Adipocyte (in vitro differentiated cells): ENCODE measurements around the gene PEX11A.

Experiments
- DNase-seq: peaks from one replicate; pipeline ENCODE4 v3.0.0-alpha.2; 2015; ENCODE audit warnings: low read depth
- H3K27me3 ChIP-seq: replicated peaks from 2 replicates; pipeline ENCODE4 v1.7.0; 2013; ENCODE audit warnings: mild to moderate bottlenecking, low read length, moderate library complexity; ENCODE audit not compliant: control insufficient read depth, insufficient read depth
- H3K36me3 ChIP-seq: 2 replicates; pipeline ENCODE4 v1.7.0; 2013; ENCODE audit warnings: low read length, mild to moderate bottlenecking, moderate library complexity; ENCODE audit not compliant: control insufficient read depth, insufficient read depth, severe bottlenecking
- H3K4me1 ChIP-seq: 2 replicates; pipeline ENCODE4 v1.7.0; 2013; ENCODE audit warnings: mild to moderate bottlenecking, low read length, moderate library complexity; ENCODE audit not compliant: control insufficient read depth, insufficient read depth
- H3K4me3 ChIP-seq: 2 replicates; pipeline ENCODE4 v1.7.0; 2013; ENCODE audit warnings: mild to moderate bottlenecking, low read length, moderate library complexity
- H3K9ac ChIP-seq: 2 replicates; pipeline ENCODE4 v1.7.0; 2013; ENCODE audit warnings: mild to moderate bottlenecking, low read length, moderate library complexity
- H3K9me3 ChIP-seq: 2 replicates; pipeline ENCODE4 v1.7.0; 2013; ENCODE audit warnings: mild to moderate bottlenecking, low read length, moderate library complexity; ENCODE audit not compliant: control insufficient read depth

Gene PEX11A

DNA sequence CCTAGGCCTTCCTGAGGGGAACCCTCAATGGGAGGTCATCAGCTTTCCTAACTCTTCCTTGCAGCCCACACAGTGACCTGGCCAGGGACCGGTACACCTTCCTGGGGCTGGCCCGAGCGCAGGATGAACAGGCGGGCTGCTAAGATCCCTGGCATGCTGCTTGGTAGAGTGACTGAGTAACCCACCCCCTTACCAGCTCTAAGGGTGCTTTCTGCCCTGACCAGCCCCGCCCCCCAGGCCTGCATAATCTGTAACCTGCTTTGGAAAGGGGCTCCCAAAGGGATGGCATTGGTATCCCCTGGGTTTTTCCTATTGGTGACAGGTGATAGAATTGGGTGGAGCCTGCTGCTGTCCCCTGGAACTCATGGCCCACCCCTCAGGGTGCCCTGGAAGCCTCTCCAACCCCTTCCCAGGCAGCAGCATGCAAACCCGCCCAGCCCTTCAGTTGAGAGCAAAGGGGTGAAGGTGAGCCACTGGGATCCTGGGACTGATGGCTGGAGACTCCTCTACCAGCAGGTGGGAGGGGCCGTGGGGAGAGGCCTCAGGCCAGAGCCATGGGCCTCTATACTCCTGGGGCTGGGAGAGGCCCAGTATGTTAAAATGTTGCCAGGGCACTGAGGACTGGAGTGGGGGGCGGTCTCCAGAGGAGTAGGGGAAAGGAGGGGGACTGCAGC lies 24.2 kb downstream of the PEX11A start:
- Histone ChIP-seq H3K9ac (peak overlapping the region; percentile 82), H3K4me1 (peaks cover 53% of the 10 kb centered on the region), H3K36me3 (peaks cover 60% of the 10 kb centered on the region), H3K4me3 (peak overlapping the region; percentile 59), H3K27me3 (no peaks in the 10 kb centered on the region), H3K9me3 (no peaks in the 10 kb centered on the region)
- no peak for DNase-seq

DNA sequence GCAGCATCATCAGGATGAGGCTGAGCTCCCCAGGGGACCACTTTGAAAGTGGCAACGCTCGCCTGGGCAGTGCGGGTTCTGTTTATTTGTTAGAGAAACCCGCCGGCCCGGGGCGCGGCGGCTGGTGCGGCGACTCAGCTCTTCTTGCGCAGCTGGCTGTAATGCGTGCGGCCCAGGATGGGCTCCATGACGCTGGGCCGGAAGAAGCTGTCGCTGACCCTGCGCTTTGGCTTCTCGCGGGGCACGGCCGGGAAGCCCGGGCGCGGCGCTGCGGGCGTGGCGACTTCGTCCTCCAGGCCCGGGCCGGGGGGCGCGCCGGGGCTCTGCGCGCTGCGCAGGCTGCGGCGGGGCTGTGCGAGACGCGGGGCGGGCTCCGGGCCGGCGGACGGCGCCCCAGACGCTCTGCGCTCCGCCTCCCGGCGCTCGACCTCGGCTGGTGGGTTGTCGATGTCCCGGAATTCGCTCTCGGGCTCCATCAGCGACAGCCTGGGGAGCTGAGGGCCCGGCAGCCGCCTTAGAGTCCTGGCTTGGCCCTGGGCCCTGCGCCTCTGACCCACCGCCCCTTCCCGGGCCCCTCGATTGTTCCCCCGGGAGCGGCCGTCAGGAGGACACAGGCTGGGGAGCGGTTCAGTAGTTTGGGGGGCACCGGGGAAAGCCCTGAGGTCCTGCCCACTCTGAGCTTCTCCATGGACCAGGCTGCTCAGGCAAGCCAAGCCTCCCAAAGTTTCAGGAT lies 24.9 kb downstream of the PEX11A start:
- peak overlapping the region; percentile 59 for H3K4me3 ChIP-seq
- H3K9ac ChIP-seq: peak overlapping the region; percentile 82
- H3K36me3 ChIP-seq: peaks cover 53% of the 10 kb centered on the region
- H3K9me3 ChIP-seq: no peaks in the 10 kb centered on the region
- H3K4me1 ChIP-seq: peaks cover 52% of the 10 kb centered on the region
- H3K27me3 ChIP-seq: no peaks in the 10 kb centered on the region
- peak; percentile 76 for DNase-seq

DNA sequence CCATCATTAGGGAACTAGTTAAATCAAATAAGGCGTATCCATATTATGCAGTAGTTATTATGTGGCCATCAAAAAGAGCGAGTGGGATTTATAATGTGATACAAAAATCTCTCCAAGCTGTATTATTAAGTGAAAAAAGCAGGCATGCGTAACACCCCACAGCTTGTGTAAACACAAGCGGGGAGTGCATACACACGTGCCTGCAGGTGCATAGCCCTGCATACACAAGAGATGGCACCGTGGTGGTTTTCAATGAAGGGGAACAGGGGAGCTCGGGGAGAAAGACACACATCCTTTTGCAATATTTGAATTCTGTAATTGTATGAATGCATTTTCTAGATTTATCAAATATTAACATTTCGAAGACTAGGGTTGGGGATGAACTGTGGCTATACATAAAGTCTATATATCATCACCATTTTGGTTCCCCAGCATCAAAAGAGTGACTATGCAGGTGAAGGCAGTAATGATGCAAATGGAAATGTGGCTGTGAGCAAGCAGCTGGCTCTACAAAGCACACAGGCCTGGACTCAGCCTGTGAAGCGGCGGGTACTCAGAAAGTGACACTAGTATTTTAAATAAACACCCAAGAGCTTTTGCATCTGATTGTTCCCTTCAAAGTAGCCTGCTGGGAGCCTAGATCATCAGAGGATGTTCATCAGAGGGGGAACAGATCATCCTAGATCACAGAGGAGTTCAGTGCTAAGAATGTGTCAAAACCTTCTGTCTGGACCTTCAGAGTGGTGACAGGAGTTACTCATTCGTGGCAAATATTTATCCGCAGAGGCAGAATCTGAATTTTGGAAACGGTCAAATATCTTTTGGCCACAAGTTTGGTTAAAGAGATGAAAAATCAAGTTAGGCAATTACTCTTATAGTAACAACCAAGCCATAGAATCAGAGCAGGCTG lies 25.9 kb downstream of the PEX11A start:
- Histone ChIP-seq H3K4me1 (peaks cover 48% of the 10 kb centered on the region), H3K9me3 (no peaks in the 10 kb centered on the region), H3K27me3 (no peaks in the 10 kb centered on the region), H3K4me3 (peak overlapping the region; percentile 45), H3K36me3 (peaks cover 44% of the 10 kb centered on the region), H3K9ac (peak overlapping the region; percentile 82)
- DNase-seq: no peak

DNA sequence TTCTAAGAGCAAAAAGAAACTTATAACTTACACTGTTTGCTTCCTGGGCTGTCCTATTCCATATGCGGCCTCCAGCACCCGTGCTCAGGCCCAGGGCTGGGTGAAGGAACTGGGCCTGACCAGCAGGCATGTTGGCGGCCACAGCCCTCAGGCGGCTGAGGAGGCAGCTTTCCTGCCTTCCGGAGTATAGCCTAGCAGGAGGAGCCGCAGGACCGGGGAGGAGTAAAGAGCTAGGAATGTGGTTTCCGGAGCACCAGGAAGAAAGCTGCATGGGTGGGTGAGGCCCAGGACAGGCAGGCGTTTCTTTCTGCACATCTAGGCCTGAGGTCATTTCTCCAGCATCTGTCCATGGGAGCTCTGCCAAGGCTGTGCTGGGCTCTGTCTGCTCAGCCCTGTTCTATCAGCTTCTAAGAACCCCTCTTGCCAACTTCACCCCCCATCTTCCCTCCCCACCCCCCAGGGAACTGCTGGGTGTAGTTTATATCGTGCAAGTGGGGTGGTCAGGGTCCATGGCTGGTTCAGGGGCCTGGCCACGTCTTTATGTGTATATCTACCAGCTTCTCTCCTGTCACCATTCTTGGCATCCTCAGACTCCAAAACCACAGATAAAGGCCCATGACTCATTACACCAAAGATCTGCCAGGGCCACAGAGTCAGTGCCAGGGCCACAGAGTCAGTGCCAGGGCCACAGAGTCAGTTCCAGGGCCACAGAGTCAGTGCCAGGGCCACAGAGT lies 27.5 kb downstream of the PEX11A start:
- DNase-seq: peak; percentile 83
- Histone ChIP-seq H3K27me3 (no peaks in the 10 kb centered on the region), H3K36me3 (peaks cover 28% of the 10 kb centered on the region), H3K4me3 (peak overlapping the region; percentile 69), H3K9me3 (no peaks in the 10 kb centered on the region), H3K4me1 (peaks cover 40% of the 10 kb centered on the region), H3K9ac (peak overlapping the region; percentile 87)

DNA sequence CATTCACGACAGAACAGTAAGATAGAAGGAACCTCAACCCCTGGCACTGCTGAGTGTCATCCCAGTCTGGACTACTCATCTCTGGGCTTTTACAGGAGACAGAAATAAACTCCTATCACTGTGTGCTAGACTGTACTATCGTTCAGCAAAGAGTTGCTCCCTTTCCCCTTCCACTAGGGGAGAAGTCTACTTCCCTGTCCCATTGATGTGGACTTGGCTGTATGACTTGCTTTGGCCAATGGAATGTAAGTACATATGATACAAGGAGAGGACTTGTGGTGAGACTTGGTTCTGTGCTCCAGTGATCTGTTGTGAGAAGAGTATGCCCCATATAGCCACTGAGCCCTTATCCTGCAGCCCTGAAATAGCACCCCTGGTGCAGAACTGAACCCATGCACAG lies 30.0 kb downstream of the PEX11A start:
- Histone ChIP-seq H3K27me3 (no peaks in the 10 kb centered on the region), H3K36me3 (peaks cover 10% of the 10 kb centered on the region), H3K4me1 (peaks cover 40% of the 10 kb centered on the region), H3K4me3 (no peak overlapping the region), H3K9ac (no peak overlapping the region), H3K9me3 (no peaks in the 10 kb centered on the region)
- no peak for DNase-seq

DNA sequence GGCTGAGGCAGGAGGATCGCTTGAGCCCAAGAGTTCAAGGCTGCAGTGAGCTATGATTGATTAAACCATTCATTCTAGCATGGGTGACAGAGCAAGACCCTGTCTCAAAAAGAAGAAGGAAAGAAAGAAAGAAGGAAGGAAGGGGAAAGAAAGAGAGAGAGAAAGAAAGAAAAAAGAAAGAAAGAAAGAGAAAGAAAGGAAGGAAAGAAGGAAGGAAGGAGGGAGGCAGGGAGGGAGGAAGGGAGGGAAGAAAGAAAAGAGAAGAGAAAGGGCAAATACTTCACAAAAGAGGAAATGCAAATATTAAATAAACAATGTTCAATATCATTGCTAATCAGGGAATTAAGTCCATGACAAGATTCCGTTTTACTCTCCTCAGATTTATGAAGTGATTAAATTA lies 31.3 kb downstream of the PEX11A start:
- H3K36me3 ChIP-seq: peaks cover 1% of the 10 kb centered on the region
- H3K9me3 ChIP-seq: no peaks in the 10 kb centered on the region

DNA sequence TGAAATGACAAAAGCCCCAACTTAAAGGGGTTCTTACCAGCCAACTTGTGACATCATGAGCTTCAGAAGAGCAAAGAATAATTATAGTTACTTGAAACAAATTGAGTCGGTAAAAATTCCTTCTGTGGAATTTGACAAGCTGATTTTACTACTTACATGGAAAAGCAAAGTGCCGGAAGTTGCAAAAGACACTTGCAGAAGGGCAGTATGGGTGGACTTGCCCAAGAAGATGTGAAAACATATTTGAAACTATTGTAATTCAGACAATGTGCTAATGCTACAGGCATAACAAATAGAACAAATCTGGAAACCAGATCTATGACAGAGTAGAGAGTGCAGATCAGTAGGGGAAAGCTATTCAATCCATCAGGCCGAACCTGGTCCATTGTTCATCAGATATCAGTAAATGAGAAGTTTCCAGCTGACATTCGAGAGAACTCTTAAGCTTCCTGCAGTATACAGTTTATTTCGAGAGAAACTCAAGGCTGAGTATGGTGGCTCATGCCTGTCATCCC lies 32.8 kb downstream of the PEX11A start:
- Histone ChIP-seq H3K9me3 (no peaks in the 10 kb centered on the region), H3K36me3 (no peaks in the 10 kb centered on the region), H3K9ac (peak overlapping the region; percentile 23), H3K27me3 (no peaks in the 10 kb centered on the region), H3K4me1 (peaks cover 33% of the 10 kb centered on the region), H3K4me3 (no peak overlapping the region)
- DNase-seq: no peak

More for the DNA sequence above, 31.3 kb downstream of the PEX11A start:
- H3K27me3 ChIP-seq: no peaks in the 10 kb centered on the region
- peaks cover 34% of the 10 kb centered on the region for H3K4me1 ChIP-seq
- H3K4me3 ChIP-seq: no peak overlapping the region
- no peak overlapping the region for H3K9ac ChIP-seq
- DNase-seq: no peak

DNA sequence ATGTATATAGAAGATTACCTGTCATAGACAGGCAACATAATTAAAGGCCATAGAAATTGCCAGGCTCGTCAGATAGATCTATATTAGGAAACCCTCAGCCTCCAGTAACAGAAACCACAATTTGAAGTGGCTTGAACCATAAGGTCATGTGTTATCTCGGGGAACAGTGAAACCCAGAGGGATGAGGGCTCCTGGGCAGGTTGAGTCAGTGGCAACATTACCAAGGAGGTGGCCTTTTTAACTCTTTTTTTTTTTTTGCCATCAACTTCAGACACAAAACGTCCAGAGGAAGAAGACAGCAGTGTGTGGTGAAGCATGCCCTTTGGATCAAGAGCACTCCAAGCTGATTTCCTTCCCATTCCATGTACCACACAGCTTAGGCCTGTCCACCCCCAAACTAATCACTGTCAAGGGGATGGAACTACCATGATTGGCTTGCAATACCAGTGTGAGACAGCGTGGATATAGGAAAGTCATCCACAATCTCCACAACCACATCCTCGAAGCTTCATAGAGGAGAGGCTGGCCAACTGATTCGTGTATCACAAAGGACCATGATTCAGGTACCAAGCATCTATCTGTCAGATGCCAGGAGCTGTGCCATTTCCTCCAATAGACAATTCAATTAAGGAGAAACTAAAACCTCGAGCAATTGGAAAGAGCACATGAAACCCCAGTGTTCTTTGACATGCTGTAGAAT lies 34.3 kb downstream of the PEX11A start:
- no peaks in the 10 kb centered on the region for H3K9me3 ChIP-seq
- H3K4me3 ChIP-seq: no peak overlapping the region
- peaks cover 14% of the 10 kb centered on the region for H3K36me3 ChIP-seq
- H3K9ac ChIP-seq: peak overlapping the region; percentile 97
- no peaks in the 10 kb centered on the region for H3K27me3 ChIP-seq
- no peak for DNase-seq
- H3K4me1 ChIP-seq: peaks cover 32% of the 10 kb centered on the region

DNA sequence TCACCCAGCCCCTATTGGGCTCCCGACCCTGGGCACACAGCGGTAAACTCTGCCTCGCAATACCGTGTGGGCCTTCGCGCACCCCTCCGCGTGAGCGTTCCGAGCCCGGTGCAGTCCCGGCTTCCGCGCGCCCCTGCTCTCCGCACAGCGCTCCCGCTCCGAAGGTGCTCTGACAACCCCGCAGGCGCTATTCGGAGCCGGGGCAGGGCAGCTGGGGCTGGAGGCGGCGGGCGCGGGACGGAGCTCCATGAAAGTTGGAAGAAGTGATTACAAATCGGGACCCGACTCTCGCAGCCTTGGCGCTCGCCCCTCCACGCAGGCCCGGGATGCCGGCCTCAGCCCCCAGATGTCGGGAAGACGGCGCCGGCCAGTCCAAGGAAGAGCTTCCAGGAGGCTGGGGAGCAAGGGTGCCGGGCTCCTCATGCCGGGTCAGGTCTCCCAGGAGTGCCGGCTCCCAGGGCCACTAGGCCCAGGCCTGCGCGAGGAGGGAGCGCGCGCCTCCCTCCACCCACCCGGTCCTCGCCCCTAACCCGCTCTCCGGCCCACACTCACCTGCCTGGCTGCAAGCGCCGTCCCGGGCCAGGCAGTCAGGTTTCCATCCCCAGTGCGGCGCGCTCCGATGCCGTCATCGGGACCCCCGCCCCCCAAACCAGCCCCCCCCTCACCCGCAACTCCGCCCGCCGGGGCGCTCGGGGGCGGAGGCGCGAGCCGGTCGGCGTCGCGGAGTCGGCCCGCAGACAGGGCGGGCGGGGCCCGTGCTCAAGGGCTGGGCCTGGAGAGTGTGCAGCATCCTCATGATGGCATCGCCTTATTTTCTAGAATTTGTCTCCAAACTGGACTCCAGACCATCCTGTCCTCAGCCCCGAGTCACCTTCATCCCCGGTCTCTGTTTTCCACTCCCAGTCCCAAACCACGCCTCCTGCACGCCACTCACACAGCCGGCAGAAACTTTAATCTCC lies 35.4 kb downstream of the PEX11A start, which contains the start of gene KIF7:
Gene KIF7, minus strand, starts transcription at position 621 of the 959 bp plus-strand sequence. CDS start 2,537 bp downstream, outside the sequence.
- Histone ChIP-seq H3K4me1 (peaks cover 27% of the 10 kb centered on the region), H3K27me3 (no peaks in the 10 kb centered on the region), H3K36me3 (peaks cover 14% of the 10 kb centered on the region), H3K4me3 (peak within 1 kb of the TSS; percentile 85), H3K9ac (peak within 1 kb of the TSS; percentile 97), H3K9me3 (no peaks in the 10 kb centered on the region)
- peak; percentile 74 for DNase-seq
